Measurements from ENCODE around the gene ZC3H18. TPM values are rescaled to one million over a fixed set of nuclear protein-coding genes. Genes with fewer than 3 reads are reported as not detected.

ZC3H18 gene
- total RNA-seq, 1 donor from 2014 or later: 92.9 TPM

DNA sequence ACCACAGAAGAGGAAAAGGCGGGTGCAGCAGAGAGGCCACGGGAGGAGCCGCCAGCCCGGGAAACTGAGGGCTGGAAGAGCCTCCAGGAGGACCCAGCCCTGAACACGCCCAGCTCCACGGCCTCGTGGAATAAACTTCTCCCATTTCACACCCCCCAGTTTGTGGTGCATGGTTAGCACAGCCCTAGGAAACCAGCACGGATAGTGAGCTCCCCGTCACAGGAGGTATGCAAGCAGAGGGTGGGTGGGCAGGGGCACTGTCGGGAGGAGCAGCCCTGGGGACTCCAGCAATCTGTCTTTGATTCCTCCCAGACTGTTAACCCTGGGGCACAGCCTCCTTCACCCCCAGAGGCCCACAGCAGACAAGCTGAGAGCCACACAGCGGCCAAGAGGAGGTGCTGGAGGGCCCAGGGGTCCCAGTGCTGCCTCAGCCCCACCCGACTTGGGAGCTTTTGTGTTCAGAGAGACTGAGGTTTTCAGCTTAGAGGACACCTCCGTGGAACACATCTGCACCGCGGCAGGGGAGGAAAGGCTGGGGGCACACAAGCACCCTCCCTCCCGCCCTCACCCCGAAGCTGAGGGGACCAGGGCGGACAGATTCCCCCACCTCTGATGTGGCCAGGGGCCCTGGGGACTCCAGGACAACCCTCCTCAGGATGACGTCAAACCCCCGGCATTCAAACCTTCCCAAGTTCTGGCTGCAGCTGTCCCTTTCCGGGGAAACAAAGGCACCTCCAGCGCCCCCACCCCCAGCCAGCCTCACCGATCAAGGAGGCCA is 66.5 kb downstream of the ZC3H18 start:
- intact Hi-C loops (cut with micrococcal nuclease): loop anchor here (5.0 kb wide), 1 partner anchor 66 kb away; no protein-coding TSS in a partner anchor

- intact Hi-C loops (cut with micrococcal nuclease): loop anchor here (5.0 kb wide), 1 partner anchor 64 kb away; no protein-coding TSS in a partner anchor
Measured at GRCh38 chr16:88638323-88639230, 68.4 kb downstream of the ZC3H18 start, which contains the start of gene IL17C. IL17C (plus strand) TSS chr16:88638572; CDS start chr16:88638642, 70 bp downstream.

DNA sequence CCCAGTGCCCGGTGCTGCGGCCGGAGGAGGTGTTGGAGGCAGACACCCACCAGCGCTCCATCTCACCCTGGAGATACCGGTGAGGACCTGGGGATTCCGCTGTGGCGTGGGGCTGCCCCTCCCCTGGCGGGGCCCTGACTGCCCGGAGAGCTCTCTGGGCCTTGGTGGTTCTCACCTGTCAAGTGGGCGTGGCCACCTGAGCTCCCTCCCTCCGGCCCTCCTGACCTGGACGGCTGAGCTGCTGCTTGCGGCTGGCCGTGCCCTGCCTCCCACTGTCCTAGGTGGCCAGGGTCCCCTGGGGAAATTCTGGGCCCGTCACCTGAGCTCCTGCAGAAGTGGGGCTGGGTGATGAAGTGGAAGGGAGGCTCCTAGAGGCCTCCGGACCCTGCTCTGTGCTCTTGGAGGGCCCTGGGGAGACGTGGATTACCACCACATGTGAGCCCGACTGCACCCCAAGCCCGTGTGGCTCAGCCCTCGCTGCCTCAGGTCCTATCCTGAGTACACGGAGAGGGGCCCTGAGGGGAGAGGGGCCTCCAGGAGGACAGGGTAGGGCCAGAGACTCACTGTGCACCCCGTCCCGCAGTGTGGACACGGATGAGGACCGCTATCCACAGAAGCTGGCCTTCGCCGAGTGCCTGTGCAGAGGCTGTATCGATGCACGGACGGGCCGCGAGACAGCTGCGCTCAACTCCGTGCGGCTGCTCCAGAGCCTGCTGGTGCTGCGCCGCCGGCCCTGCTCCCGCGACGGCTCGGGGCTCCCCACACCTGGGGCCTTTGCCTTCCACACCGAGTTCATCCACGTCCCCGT is 69.2 kb downstream of the ZC3H18 start:
- intact Hi-C loops (cut with micrococcal nuclease): loop anchor here (5.0 kb wide), 1 partner anchor 63 kb away; no protein-coding TSS in a partner anchor

DNA sequence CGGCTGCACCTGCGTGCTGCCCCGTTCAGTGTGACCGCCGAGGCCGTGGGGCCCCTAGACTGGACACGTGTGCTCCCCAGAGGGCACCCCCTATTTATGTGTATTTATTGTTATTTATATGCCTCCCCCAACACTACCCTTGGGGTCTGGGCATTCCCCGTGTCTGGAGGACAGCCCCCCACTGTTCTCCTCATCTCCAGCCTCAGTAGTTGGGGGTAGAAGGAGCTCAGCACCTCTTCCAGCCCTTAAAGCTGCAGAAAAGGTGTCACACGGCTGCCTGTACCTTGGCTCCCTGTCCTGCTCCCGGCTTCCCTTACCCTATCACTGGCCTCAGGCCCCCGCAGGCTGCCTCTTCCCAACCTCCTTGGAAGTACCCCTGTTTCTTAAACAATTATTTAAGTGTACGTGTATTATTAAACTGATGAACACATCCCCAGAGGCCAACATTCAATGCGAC is 69.9 kb downstream of the ZC3H18 start:
- intact Hi-C loops (cut with micrococcal nuclease): no loop called here

GRCh38 chr16:88640498-88641247 is 70.5 kb downstream of the ZC3H18 start:
- intact Hi-C loops (cut with micrococcal nuclease): no loop called here

GRCh38 chr16:88642881-88643643 is 72.9 kb downstream of the ZC3H18 start:
- intact Hi-C loops (cut with micrococcal nuclease): no loop called here

GRCh38 chr16:88643644-88643932 is 73.4 kb downstream of the ZC3H18 start:
- intact Hi-C loops (cut with micrococcal nuclease): no loop called here

DNA sequence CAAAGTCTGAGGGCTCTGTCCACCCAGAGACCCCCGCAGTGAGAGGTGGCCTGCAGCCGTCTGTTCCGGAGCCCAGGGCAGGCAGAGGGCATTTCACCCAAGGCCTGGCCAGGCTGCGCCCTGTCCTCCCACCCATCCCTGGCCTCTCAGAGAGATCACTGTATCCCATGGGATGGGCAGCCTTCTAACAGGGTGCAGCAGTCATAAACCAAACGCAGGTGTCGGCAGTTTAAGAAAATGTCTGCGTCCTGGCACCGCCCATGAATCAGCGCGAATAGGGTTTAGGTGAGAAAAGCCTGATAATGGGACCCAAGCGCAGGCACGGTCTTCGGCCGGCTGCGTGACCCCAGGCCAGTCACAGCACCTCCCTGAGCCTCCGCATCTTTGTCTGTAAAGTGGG is 75.3 kb downstream of the ZC3H18 start:
- intact Hi-C loops (cut with micrococcal nuclease): no loop called here

- intact Hi-C loops (cut with micrococcal nuclease): no loop called here
Measured at GRCh38 chr16:88645941-88646340, 75.7 kb downstream of the ZC3H18 start.

DNA sequence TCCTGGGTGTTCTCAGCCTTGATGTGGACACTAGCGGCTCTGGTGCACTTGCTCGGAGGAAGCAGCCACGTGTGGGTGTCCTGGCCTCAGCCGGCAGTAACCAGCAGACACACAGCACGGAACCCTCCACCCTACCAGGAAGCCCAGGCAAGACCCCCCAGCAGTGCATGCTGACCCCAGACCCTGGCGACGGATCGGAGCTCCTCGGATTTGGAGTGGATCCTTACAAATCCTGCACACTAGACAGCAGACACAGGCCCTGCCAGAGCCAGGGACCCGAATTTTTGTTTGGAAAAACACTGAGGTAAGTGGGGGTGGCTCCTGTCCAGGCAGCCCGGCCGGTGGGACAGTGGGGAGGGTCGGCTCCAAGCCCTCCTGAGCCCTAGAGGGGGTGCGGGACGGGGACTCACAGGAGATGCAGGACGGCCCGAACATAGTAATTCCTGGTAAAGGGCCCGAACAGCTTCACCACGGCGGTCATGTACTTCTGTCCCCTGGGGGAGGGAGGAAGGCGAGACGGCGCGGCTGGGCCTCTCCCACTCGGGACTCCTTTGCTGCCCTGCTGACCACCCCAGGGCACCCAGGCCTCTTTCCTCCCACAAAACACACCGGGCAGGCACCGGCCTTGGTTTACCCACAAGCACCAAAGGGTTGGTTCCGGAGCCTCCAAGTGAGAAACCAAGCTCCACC is 76.3 kb downstream of the ZC3H18 start:
- intact Hi-C loops (cut with micrococcal nuclease): no loop called here

- intact Hi-C loops (cut with micrococcal nuclease): no loop called here
Measured at GRCh38 chr16:88647178-88648070, 77.2 kb downstream of the ZC3H18 start.

GRCh38 chr16:88649195-88649923 is 79.2 kb downstream of the ZC3H18 start:
- intact Hi-C loops (cut with micrococcal nuclease): no loop called here

DNA sequence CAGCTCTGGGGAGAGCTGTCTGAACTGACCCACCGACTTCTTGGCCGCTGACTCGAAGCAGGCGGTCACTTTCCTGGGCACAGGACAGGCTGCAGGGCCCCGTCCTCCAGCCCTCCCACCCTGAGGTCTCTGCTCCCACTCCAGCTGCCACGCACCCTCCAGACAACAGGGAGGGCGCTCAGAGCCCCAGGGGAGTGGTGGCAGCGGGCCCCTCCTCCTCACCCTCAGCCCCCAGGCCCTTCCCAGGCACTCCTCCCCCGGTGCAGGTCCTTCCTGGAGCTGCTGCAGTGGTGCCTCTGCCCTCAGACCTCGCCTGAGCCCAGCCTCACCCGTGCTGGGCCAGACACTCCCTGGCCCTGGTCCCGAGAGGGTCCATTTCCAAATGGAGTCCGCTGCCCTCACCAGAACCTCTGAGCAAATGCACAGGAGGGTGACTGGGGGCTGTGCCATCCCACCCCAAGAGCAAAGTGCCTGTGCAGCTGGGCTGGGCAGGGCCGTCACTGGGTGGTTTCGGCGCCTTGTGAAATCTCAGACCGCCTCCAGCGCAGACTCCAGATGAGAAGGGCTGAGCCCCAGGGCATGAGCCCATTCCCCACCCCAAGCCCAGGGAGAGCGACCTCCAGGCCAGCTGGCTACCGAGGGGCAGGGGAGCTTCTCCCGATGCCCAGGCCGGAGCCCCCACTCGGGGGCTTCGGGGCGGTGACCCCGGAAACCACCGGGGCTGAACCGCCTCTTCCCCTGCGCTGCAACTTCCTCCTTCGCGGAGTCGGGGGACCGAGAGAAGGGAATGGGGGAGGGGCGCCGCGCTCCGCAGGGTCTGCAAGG is 79.9 kb downstream of the ZC3H18 start:
- intact Hi-C loops (cut with micrococcal nuclease): loop anchor here (2.0 kb wide), 1 partner anchor 53 kb away; no protein-coding TSS in a partner anchor

GRCh38 chr16:88650749-88651275 is 80.6 kb downstream of the ZC3H18 start, which contains the start of gene CYBA:
CYBA (minus strand) TSS chr16:88651053; CDS start chr16:88651013, 40 bp downstream.
- intact Hi-C loops (cut with micrococcal nuclease): loop anchor here (1.0 to 2.0 kb wide), 8 partner anchors 12 to 198 kb away; partner anchors contain the start of genes CTU2, MVD, RNF166 and SNAI3

GRCh38 chr16:88651276-88651988 is 81.2 kb downstream of the ZC3H18 start:
- intact Hi-C loops (cut with micrococcal nuclease): loop anchor here (1.0 to 2.0 kb wide), 8 partner anchors 12 to 198 kb away; partner anchors contain the start of genes CTU2, MVD, RNF166 and SNAI3
